CD4-positive, alpha-beta T cell treated with Interleukin-15 for 1 hour (primary cell): Measurements from ENCODE around the gene FNDC10.
"Not testable (repeated sequence)": the region's sequence is repeated elsewhere in the genome, so short reads cannot be mapped to it uniquely, and the experiment has no call there.

Experiments
- DNase-seq: peaks from one replicate; pipeline ENCODE4 v3.0.0-alpha.2; 2020

FNDC10 gene

GRCh38 chr1:1599935-1600860 lies at the start of gene FNDC10:
FNDC10 (minus strand) TSS chr1:1600135; CDS start chr1:1600015, 120 bp downstream.
- no peak for DNase-seq

DNA sequence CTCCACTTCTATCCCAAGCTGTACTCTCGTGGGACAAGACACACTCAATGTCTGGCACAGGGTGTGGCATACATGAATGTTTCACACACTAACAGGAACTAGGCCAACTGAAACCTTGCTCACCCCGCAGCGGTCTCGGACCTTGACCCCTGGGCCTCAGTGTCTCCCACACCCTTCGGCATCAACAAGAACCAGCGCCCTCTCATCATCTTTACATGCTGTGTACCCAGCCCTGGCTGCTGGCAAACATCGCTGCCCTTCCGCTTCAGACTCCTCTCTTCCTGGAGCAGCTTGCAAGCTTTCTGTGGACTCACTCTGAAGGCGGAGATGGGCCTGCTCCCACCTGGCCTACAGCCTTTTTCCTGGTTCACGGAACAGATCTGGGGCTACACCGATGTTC lies 48.3 kb upstream of the FNDC10 start:
- DNase-seq = not testable (repeated sequence)

GRCh38 chr1:1647567-1648241 lies 47.8 kb upstream of the FNDC10 start:
- DNase-seq = not testable (repeated sequence)

DNA sequence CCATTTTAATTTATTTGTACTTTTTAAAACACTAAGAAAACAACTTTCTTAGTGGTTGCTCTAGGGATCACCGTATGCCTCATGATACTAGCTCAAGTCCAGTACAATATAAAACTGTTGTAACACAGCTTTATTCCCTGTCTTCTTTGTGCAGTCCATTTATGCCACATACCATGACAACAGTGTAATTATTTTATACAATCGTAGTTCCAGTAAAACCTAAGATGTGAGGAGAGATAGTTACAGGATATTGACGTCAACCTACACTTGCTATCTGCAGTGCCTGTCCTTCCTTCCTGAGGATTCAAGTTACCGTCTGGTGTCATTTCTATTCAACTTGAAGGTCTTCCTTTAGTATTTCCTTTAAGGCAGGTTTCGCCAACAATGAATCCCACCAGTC lies 46.4 kb upstream of the FNDC10 start:
- not testable (repeated sequence) for DNase-seq

- DNase-seq = not testable (repeated sequence)
Measured at GRCh38 chr1:1640711-1641461, 41.0 kb upstream of the FNDC10 start.

- DNase-seq = not testable (repeated sequence)
Measured at GRCh38 chr1:1640081-1640480, 40.1 kb upstream of the FNDC10 start.

- DNase-seq = not testable (repeated sequence)
Measured at GRCh38 chr1:1639368-1639767, 39.4 kb upstream of the FNDC10 start.

DNA sequence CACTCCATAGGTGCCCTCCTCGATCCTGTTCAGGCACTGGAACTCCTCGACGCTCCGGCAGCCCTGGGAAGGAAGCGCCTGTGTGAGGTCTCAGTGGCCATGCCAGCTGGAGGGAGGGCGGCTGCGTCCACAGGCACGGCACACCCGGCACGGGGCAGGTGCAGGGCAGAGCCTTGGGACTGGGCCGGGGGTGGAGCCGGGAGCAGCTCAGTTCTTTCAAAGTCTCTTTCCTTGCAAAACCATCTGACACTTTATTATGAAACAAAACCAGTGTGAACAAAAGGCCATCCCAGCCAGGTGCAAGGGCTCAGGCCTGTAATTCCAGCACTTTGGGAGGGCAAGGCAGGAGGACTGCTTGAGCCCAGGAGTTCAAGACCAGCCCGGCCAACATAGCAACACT lies 38.6 kb upstream of the FNDC10 start:
- not testable (repeated sequence) for DNase-seq

DNA sequence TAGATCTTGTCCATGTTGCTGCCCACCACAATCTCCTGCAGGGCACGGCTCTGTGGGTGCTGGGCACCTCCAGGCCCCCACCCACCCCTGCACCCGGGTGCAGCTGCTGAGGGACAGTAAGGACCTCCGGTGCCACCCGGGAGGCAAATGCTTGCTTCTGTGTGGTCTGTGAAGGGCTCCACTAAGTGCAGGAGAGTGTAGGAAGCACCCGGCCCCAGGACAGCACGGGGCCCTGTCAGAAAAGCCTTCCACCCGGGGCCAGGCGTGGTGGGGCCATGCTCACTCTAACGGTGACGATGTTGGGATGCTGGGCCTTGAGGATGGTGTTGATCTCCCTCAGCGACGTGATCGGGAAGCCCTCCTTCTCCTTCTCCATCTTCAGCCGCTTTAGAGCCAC lies 37.5 kb upstream of the FNDC10 start:
- not testable (repeated sequence) for DNase-seq

DNA sequence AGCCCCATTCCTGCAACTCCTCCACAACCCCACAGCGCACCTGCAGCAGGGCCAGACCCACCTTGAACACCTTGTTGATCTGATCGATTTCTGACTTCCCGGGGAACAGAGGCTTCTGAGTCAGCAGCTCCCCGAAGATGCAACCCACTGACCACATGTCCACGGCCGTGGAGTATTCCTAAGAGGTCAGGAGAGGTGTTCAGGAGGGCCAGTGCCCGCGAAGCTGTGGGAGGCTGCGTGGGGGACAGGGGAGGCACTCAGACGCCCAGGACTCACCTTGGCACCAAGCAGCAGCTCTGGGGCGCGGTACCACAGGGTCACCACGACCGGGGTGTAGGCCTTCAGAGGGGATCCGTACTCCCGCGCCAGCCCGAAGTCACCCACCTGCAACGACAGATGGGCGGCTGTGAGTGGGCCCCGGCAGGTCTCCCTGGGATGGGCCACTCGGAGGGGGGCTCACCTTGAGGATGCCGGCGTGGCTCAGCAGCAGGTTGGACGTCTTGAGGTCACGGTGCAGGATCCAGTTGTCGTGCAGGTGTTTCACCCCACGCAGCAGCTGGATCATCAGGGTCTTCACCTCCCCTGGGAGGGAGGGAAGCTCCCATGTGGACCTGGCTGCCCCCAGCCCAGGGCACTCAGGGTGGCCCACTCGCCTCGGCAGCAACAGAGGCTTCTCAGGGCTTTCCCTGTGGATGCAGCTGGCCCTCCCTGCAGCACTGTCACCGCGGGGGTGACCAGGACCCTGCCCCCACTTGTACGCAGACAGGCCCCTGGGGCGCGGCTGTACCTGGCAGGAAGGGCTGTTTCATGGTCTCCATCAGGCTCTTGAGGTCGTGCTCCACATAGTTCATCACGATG lies 36.9 kb upstream of the FNDC10 start:
- not testable (repeated sequence) for DNase-seq

GRCh38 chr1:1634613-1635012 lies 34.7 kb upstream of the FNDC10 start:
- DNase-seq = peak; percentile 12

GRCh38 chr1:1633409-1633808 lies 33.5 kb upstream of the FNDC10 start:
- DNase-seq = not testable (repeated sequence)

DNA sequence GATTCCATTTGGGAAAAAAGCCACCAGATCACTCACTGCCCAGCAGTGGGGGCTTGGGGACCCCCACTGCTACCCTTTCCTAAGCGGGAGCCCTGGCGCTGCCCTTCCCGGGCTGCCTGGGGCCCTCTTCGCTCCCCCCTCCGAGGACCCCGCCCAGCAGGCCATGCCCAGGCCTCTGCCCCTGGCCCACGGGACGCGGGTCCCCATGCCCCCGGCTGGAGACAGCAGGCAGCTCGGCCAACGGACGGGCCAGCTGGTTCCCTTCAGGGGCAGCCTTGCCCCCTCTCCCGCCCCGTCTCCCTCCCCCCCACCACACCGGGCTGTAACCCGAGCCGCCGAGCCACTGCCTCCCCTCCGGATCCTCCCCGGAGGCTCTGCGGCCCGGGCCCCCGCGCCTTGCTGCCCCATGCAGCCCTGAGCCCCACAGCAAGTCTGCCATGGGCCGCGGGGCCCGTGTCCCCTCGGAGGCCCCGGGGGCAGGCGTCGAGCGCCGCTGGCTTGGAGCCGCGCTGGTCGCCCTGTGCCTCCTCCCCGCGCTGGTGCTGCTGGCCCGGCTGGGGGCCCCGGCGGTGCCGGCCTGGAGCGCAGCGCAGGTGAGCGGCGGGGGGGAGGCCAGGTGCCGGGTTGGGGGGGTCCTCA lies 32.0 kb upstream of the FNDC10 start, which contains the start of gene MMP23B:
Gene MMP23B (plus strand): TSS at position 392 of the 639 bp plus-strand sequence. CDS start 46 bp downstream, at position 438.
- peak; percentile 16 for DNase-seq

DNA sequence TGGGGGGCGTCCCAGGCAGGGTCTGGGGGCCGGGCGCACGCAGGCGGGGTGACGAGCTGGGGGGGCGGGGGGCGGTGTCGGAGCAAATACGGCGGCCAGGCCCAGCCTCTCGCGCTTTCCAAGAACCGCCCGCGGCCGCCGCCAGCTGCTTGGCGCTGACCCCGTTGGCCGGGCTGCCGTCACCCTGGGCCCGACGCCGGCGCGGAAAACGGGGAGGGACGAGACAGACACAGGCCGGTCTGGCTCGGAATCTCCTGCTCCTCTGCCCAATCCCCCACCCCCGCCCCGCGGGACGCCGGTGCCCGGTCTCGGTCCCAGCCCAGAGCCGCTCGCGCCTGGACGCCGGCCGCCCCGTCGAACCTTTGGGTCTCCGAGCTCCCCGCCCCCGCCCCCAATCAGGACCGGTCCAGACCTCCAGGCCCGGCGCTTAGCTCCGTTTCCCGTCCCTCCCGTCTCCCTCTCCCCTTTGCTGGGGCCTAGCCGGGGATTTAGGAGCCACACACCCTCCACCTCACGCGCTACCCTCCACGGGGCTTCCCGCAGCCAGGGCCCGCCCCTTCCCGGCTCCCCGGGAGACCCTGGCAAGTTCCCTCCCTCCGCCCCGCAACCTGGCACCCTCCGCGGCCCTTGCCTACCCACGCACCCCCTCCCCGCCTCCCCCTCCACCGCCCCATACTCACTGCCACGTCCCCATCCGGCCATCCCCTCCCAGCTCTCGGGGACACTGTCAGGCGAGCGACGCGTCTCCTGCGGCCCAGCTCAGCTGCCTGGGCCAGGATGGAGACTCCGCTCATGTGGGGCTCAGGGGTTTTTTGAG lies 31.2 kb upstream of the FNDC10 start:
- DNase-seq = peak; percentile 46

DNA sequence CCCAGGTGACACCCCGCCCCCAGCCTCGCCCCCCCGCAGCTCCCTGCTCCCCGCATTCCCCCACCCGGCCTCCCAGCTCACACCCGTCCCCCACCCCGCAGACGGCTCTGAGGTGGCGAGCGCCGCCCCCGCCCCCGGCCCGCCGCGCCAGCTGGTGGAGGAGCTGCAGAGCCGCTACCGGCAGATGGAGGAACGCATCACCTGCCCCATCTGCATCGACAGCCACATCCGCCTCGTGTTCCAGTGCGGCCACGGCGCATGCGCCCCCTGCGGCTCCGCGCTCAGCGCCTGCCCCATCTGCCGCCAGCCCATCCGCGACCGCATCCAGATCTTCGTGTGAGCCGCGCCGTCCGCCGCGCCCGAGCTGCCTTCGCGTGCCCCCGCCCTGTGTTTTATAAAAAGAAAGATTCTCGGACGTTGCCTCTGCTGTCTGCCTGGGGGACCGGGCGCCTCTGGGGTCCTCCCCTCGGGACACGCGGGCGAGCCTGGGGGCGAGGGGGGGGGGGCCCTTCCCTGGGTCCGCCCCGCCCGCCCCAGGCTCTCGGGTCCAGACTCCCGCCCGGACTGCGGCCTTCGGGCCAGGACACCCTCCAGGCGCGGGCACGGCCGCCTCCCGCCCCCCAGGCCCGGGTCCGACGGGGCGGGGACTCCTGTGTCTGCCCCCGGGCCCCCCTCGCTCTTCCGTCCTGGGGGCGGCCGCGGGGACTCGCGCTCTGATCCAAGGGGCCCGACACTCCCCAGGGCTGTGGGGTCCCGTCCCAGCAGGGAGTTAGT lies 30.4 kb upstream of the FNDC10 start:
- peak; percentile 98 for DNase-seq

DNA sequence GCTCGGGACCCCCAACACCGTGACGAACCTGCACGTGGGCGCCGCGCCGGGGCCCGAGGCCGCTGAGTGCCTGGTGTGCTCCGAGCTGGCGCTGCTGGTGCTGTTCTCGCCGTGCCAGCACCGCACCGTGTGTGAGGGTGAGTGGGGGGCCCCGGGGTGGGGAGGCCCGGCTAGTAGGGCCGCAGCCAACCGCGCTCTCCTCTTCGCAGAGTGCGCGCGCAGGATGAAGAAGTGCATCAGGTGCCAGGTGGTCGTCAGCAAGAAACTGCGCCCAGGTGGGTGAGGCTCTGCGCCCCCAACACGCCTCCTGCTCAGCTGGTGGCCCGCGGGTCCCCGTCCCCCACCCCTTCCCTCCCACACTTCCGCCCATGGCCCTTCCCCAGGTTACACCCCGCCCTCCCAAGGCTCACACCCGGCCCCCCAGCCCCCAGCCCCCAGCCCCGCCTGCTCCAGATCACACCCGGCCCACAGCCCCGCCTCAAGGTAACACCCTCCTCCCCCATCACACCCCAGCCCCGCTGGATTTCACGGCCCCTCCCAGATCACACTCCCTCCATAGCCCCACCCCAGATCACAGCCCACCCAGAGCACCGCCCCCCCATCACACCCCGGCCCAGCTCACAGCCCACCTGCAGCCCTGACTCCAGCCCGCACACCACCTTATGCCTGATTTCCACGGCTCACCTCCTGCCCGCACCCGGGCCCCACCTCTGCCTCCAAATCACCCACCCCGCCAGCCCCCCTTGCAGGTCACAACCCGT lies 29.7 kb upstream of the FNDC10 start:
- DNase-seq = peak; percentile 89

- peak; percentile 37 for DNase-seq
Measured at GRCh38 chr1:1628754-1629429, 29.0 kb upstream of the FNDC10 start.
